NK-92 (cell line): ENCODE data around the gene AP2B1.
"Not testable (repeated sequence)": the region's sequence is repeated elsewhere in the genome, so short reads cannot be mapped to it uniquely, and the experiment has no call there.

Experiments
- DNase-seq: peaks from one replicate; lab custom pipeline; 2025; ENCODE audit not compliant: unreplicated experiment; lab: John Stamatoyannopoulos, UW

The AP2B1 gene

DNA sequence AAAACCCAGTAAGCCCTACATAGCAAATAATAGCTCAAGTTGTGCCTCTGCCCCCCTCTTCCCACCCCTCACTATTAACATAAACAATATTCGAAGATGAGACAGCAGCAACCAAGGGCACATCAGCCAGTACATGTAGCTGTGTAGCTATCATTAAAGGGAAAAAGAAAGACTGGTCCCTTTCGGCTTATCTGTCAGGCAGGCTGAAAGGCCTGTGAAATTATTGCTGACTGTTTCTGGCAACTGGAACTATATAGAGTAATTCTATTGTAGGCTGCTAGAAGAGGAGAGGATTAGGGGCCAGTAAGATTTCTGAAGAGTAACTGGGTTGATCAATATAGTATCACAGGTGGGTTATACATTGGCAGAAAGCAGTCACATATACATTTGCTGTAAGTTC lies 107.8 kb downstream of the AP2B1 start:
- no peak for DNase-seq

- no peak for DNase-seq
Observed at GRCh38 chr17:35695613-35696012, 108.5 kb downstream of the AP2B1 start.

- DNase-seq, result no peak
Observed at GRCh38 chr17:35698800-35699199, 111.7 kb downstream of the AP2B1 start.

- DNase-seq, result no peak
Observed at GRCh38 chr17:35700150-35700549, 113.0 kb downstream of the AP2B1 start.

GRCh38 chr17:35701491-35701890 lies 114.4 kb downstream of the AP2B1 start:
- no peak for DNase-seq

DNA sequence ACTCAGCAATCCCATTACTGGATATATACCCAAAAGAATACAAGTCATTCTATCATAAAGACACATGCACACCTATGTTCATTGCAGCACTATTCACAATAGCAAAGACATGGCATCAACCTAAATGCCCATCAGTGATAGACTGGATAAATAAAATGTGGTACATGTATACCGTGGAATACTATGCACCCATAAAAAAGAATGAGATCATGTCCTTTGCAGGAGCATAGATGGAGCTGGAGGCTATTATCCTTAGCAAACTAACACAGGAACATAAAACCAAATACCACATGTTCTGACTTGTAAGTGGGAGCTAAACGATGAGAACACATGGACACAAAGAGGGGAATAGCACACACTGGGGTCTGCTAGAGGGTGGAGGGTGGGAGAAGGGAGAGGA lies 116.2 kb downstream of the AP2B1 start:
- DNase-seq, result not testable (repeated sequence)

GRCh38 chr17:35705230-35705629 lies 118.1 kb downstream of the AP2B1 start:
- DNase-seq, result no peak

DNA sequence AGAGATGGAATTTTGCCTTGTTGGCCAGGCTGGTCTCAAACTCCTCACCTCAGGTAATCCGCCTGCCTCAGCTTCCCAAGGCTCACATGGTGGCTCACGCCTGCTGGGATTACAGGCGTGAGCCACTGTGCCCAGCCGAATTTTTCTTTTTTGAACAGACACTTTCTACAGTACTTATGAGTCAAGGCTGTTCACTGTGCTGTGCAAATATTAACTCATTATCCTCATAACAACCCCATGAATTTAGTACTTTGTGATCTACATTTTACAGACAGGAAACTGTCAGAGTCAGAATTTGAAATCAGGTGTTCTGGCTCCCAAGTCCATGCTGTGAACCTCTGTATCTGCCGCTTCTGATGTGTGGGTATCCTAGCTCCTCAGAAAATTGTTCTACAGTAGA lies 118.6 kb downstream of the AP2B1 start:
- no peak for DNase-seq

DNA sequence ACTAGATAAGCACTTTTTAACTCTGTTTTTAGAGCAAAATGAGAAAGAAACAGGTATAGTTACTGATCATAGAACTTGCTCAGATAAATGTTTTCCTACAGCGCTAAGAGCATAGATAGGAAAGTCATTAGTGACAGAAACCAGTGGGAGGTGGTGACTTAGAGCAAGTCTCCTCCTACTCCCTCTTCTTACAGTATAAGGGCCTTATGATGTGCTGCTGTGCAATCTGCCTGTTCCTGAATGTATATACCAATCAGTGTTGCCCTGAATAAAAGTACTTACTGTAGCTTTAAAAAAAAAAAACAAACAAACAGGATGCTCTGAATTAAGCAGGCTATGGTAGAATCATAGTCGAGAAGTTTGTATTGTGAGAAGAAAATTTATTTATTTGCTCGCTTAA lies 121.0 kb downstream of the AP2B1 start:
- DNase-seq, result no peak

GRCh38 chr17:35708951-35709350 lies 121.8 kb downstream of the AP2B1 start:
- no peak for DNase-seq

DNA sequence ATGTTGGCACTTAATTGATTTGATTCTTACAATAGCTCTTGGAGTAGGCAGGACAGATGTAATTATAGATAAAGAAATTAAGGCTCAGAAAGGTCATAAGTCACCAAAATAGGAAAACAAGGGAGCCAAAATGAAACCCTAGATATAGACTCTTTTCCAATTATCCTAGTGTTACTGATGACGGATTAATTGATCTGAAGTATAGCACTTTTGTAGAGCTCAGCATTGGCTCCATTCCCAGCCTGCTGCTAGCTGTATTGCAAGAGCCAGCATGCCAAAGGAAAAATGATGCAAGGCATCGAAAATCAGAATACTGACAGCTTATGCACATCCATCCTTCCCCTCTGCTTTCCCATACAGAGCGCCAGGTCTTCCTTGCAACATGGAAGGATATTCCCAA lies 122.8 kb downstream of the AP2B1 start:
- DNase-seq, result no peak

- DNase-seq, result no peak
Observed at GRCh38 chr17:35710950-35711349, 123.8 kb downstream of the AP2B1 start.

DNA sequence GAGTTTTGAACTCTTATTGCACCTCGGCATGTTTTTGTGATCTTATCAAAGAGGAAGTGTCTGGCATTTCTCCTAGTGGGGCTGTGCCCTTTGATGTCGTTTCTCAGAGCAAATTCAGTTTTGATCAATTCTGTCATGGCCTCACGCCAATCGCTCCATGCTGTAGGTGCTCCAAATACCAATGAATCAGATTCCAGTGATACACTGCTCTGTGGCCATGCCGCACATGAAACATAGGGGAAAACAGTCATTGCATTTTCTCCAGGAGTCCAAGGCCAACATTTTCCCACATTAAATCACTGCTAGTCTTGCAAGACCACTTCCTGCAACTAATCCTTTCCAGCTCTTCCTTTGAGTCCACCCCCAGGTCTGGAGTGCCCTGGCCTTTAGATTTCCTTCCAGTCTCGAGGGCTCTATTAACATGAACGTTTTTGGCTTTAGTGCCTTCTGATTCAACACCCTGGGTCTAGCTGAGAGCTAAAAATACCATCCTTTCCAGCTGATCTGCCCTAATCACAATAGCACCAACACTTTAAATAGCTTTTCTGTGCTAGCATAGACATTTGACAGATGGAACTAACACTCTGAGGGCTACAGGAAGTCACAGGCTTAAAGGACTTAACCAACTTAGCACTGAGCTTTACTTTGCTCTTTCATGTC lies 126.1 kb downstream of the AP2B1 start:
- no peak for DNase-seq

DNA sequence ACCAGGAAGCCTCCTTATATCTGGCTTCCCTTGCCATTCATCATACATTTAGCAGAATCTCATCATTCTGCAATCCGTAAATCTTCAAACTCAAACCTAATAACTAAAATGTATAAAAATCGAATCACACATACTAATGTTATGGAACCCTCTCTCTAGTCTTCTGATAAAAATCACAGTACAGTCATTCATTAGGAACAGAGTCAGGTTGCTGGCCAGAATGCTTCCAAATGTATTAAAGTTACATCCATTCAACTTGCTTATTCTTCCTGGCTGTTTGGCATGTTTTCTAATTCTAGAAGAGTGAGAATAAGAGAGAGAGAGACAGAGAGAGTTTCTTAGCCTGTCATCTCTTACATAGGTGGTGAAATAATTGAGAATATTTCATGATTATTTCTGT lies 127.9 kb downstream of the AP2B1 start:
- no peak for DNase-seq

- DNase-seq, result no peak
Observed at GRCh38 chr17:35715416-35715815, 128.3 kb downstream of the AP2B1 start.

DNA sequence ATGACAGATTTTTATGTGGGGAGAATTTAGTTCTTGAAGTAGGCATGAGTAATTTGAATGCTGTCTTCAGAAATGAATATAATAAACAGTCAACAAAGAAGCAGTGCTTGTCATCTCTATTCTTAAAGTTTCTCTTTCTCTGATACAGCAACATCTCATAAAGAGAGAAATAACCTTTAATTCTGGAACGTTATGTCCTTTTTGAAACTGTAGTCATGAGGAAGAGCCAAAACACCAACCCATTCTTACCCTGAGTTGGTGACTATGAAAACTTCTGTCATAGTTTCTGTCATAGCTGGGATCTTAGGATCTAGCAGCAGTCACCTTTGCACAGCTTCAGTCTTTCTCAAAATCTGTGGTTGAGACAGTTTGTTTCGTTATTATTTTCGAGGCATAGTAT lies 129.1 kb downstream of the AP2B1 start:
- DNase-seq, result no peak

DNA sequence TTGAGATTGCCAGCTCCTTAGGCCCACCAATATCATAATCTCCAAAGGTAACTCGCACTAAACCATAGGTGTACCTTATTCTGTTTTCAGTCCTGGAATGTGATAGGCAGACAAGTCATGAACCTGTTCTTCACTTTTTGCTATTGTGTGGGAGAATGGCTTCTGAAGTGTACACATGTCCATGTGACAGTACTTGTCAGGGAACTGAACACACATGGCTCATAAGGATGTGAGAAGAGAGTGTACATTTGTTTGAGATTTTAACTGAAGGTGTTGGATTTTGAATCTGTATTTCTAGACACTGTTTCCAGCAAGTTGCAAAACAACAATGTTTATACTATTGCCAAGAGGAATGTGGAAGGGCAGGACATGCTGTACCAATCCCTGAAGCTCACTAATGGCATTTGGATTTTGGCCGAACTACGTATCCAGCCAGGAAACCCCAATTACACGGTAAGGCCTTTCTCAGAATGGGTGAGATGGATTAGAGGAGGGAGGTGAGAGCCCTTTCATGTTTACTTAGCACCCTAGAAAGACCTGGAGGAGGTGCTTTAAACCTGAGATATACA lies 129.9 kb downstream of the AP2B1 start:
- DNase-seq, result no peak

GRCh38 chr17:35717475-35717874 lies 130.4 kb downstream of the AP2B1 start:
- DNase-seq, result no peak

- DNase-seq, result no peak
Observed at GRCh38 chr17:35723735-35724134, 136.6 kb downstream of the AP2B1 start.

DNA sequence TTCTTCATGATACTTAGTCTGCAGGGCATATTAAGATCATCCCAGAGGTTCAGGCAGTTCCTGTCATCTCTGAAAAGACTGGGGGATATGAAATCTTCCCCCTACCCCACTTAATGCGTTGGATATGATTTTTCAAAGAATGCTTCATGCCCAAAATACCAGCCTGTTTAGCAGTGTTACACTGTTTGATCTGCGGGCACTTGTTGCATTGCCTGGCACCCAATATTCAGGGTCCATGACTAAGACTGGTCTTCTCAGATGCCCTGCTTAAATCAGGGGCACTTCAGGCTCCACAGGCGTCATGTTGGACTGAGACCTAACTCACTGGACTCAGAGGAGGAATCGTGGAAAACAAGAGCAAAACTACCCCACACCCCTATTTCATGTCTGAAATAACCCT lies 137.9 kb downstream of the AP2B1 start:
- DNase-seq, result no peak

- no peak for DNase-seq
Observed at GRCh38 chr17:35725802-35726126, 138.6 kb downstream of the AP2B1 start.

DNA sequence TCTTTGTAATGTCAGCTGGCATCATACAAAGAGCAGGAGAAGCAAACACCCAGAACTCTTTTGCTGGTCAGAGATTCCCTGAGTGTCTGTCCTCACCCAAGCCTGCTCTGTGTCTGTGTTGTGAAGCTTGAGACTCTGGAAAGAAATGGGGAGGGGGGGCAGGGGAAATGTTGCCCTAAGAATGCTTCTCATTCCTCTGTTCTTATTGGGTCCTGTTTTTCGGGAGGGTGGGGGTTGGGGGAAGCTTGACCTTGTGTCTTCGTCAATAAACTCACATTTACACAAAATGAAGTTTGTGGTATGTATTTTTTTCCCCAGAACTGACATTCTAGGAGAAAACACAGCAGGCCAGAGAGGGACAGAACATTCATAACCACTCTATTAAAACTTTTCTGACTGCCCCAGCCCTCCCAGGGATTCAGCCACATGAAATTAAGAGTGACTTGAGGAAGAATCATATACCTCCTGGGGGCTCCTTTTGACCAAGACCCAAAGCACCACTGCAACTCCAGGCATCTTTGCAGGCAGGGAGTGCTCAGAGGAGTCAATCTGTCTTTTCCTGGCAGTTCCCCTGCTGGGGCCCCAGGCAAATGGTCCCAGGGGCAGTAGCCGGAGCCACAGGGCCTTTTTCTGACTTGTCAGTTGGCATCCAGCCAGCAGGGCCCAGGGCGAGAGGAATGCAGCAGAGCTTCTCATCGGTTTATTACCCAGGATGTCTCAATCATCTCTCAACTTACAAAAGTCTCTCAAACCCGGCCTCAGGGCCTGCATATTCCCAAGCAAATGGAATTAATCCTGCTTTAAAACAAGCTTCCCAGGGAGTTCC lies 139.2 kb downstream of the AP2B1 start:
- no peak for DNase-seq
